Measurements from ENCODE around the gene RAPH1. TPM values are rescaled to one million over a fixed set of nuclear protein-coding genes. Genes with fewer than 3 reads are reported as not detected.
"Not testable (repeated sequence)": the region's sequence is repeated elsewhere in the genome, so short reads cannot be mapped to it uniquely, and the experiment has no call there.

The RAPH1 gene
- total RNA-seq, 1 donor from 2014 or later: 38.6 TPM

DNA sequence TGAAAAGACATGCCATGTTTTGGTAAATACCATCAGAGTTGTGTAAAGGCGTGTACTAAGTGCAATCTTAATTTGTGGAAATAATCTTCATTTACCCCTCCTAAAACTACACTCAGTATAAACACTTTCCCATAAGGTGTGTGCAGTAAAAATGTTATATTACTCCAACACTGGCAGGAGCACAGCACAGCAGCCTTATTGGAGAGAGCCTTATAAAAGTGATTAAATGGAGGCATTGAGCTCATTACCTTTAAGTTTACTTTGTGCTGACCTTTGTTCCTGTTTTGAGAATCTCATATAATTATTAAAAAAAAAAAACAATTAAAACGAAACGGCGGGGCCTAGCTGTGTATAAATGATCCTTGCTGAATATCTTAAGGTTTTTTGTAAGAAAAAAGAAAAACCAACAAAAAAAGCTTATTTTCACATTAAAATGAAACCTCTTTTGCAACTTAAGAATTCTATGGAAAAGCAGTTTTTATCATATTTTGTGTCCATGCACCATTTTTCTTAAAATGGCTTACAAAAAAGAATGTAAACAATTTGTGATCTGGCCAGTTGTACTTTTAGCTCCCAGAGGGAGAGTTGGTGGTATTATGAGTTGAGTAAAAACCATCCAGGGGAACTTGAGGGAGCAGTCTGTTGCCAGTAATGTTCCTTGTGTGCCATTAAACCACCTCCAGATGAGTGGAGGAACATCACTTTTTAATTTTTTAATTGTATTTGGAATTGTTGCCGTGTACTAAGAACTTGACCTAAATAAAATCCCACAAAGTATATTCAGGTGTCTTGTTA is 103.5 kb downstream of the RAPH1 start:
- Mint-ChIP-seq H3K4me3 (ENCODE audit: unreplicated experiment) (no peak overlapping the region), H3K36me3 (ENCODE audit: unreplicated experiment) (peaks cover 22% of the 10 kb centered on the region), H3K27ac (ENCODE audit: unreplicated experiment) (no peak overlapping the region), H3K9me3 (ENCODE audit: unreplicated experiment) (no peaks in the 10 kb centered on the region), H3K4me1 (ENCODE audit: unreplicated experiment) (peaks cover 8% of the 10 kb centered on the region), H3K27me3 (ENCODE audit: unreplicated experiment) (no peaks in the 10 kb centered on the region)
- TF ChIP-seq, protein P1, sequence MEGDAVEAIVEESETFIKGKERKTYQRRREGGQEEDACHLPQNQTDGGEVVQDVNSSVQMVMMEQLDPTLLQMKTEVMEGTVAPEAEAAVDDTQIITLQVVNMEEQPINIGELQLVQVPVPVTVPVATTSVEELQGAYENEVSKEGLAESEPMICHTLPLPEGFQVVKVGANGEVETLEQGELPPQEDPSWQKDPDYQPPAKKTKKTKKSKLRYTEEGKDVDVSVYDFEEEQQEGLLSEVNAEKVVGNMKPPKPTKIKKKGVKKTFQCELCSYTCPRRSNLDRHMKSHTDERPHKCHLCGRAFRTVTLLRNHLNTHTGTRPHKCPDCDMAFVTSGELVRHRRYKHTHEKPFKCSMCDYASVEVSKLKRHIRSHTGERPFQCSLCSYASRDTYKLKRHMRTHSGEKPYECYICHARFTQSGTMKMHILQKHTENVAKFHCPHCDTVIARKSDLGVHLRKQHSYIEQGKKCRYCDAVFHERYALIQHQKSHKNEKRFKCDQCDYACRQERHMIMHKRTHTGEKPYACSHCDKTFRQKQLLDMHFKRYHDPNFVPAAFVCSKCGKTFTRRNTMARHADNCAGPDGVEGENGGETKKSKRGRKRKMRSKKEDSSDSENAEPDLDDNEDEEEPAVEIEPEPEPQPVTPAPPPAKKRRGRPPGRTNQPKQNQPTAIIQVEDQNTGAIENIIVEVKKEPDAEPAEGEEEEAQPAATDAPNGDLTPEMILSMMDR (IDR thresholded peaks at IDR 0.05): no peak
- DNase-seq (ENCODE audit: extremely low spot score, unreplicated experiment): no peak

DNA sequence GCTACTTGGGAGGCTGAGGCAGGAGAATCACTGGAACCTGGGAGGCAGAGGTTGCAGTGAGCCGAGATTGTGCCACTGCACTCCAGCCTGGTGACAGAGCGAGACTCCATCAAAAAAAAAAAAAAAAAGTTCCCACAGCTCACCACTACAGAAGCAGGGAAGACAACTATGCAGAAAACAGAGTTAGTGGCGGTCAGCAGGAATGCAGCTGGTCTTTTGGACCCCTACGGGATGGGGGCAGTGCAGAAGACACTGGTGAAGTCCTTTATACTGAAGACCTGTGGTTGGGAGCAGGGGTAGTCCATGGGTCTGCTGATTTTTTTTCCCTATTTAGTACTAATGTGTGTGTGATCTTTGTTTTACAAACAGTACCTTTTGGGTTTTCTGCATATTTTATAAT is 105.5 kb downstream of the RAPH1 start:
- H3K36me3 Mint-ChIP-seq (ENCODE audit: unreplicated experiment): peaks cover 28% of the 10 kb centered on the region
- not testable (repeated sequence) for H3K27me3 Mint-ChIP-seq (ENCODE audit: unreplicated experiment); H3K4me3 Mint-ChIP-seq (ENCODE audit: unreplicated experiment); H3K27ac Mint-ChIP-seq (ENCODE audit: unreplicated experiment); H3K4me1 Mint-ChIP-seq (ENCODE audit: unreplicated experiment); H3K9me3 Mint-ChIP-seq (ENCODE audit: unreplicated experiment); DNase-seq (ENCODE audit: extremely low spot score, unreplicated experiment)

DNA sequence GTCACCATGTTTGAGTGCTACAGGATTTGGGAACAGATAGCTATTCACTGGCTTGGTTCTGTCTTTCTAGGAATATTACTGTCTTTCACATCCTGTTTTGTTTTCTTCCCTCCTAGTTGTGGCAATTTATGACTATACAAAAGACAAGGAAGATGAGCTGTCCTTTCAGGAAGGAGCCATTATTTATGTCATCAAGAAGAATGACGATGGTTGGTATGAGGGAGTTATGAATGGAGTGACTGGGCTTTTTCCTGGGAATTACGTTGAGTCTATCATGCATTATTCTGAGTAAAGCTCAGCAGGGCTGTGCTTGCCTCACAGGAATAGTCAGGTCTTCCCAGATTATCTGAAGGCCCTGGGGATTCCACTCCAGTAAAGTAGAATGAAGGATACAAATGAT is 108.0 kb downstream of the RAPH1 start:
- TF ChIP-seq, protein P1 (IDR thresholded peaks at IDR 0.05): no peak
- no peak for DNase-seq (ENCODE audit: extremely low spot score, unreplicated experiment)
- peaks cover 39% of the 10 kb centered on the region for H3K36me3 Mint-ChIP-seq (ENCODE audit: unreplicated experiment)
- H3K9me3 Mint-ChIP-seq (ENCODE audit: unreplicated experiment): no peaks in the 10 kb centered on the region
- H3K27ac Mint-ChIP-seq (ENCODE audit: unreplicated experiment): no peak overlapping the region
- no peaks in the 10 kb centered on the region for H3K27me3 Mint-ChIP-seq (ENCODE audit: unreplicated experiment)
- H3K4me3 Mint-ChIP-seq (ENCODE audit: unreplicated experiment): no peak overlapping the region
- peaks cover 5% of the 10 kb centered on the region for H3K4me1 Mint-ChIP-seq (ENCODE audit: unreplicated experiment)

DNA sequence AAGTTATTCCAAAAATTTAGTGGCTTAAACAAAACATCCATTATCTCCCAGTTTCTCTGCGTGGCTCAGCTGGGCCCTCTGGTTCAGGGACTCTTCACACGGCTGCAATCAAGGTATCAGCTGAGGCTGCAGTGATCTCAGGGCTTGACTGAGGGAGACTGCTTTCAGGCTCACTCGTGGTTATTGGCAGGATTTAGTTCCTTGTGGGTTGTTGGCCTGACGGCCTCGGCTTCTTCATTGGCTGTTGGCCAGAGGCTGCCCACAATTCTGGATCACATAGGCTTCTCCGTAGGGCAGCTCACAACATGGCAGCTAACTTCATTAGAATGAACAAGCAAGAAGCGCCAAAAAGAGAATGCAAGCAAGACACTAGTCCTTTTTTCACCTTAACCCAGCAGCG is 116.8 kb downstream of the RAPH1 start:
- no peak overlapping the region for H3K27ac Mint-ChIP-seq (ENCODE audit: unreplicated experiment)
- TF ChIP-seq, protein P1 (IDR thresholded peaks at IDR 0.05): no peak
- H3K9me3 Mint-ChIP-seq (ENCODE audit: unreplicated experiment): no peaks in the 10 kb centered on the region

DNA sequence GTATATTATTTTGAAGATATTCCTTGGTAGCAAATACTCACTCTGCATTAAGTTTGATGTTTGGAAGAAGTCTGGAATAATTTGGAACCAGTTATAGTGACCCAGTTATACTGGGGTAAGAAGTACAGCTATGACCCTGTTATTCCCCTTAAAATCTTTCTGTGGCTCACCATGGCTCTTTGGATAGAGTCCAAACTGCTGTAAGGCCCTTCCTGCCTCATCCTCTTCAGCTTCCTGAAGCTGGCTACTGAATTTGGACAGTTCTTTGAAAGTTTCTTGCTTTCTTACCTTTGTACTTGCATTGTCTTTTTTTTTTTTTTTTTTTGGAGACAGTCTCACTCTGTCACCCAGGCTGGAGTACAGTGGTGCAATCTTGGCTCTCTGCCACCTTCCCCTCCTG is 121.3 kb downstream of the RAPH1 start:
- no peaks in the 10 kb centered on the region for H3K9me3 Mint-ChIP-seq (ENCODE audit: unreplicated experiment)
- no peak overlapping the region for H3K4me3 Mint-ChIP-seq (ENCODE audit: unreplicated experiment)
- no peaks in the 10 kb centered on the region for H3K27me3 Mint-ChIP-seq (ENCODE audit: unreplicated experiment)
- no peak for DNase-seq (ENCODE audit: extremely low spot score, unreplicated experiment)
- peaks cover 19% of the 10 kb centered on the region for H3K4me1 Mint-ChIP-seq (ENCODE audit: unreplicated experiment)
- H3K27ac Mint-ChIP-seq (ENCODE audit: unreplicated experiment): no peak overlapping the region
- TF ChIP-seq, protein P1 (IDR thresholded peaks at IDR 0.05): no peak
- peaks cover 58% of the 10 kb centered on the region for H3K36me3 Mint-ChIP-seq (ENCODE audit: unreplicated experiment)

More for the DNA sequence above, 116.8 kb downstream of the RAPH1 start:
- Mint-ChIP-seq H3K36me3 (ENCODE audit: unreplicated experiment) (peaks cover 57% of the 10 kb centered on the region), H3K27me3 (ENCODE audit: unreplicated experiment) (no peaks in the 10 kb centered on the region), H3K4me1 (ENCODE audit: unreplicated experiment) (peaks cover 4% of the 10 kb centered on the region), H3K4me3 (ENCODE audit: unreplicated experiment) (no peak overlapping the region)
- DNase-seq (ENCODE audit: extremely low spot score, unreplicated experiment): no peak

Measured in osteocyte (in vitro differentiated cells).